Spleen (tissue), 7 donors: Measurements from ENCODE around the gene GALNT13.

ENCODE experiments used
- POLR2A ChIP-seq, 3 donors: fragments of 450-650 bp; IDR thresholded peaks; one replicate each; pipeline ENCODE4 v1.5.1; 2017; ENCODE audit warnings: antibody characterized with exemption in 3 of 3, mild to moderate bottlenecking in 1 of 3
- TF ChIP-seq, protein P1 (sequence below), 11 experiments: fragments of 200-600 bp in 7 of 11; fragments of 450-650 bp in 4 of 11; sonication (generic) in 4 of 11; IDR thresholded peaks in 8 of 11; conservative IDR thresholded peaks in 3 of 11; 1 replicate in 7 of 11; 2 replicates in 4 of 11; pipeline versions ENCODE4 v1.4.0 to v1.8.0; 2016 to 2021; ENCODE audit warnings: antibody characterized with exemption in 11 of 11, inconsistent platforms in 4 of 11, mild to moderate bottlenecking in 1 of 11
- donor health status: DM: no; HTN: no; CAD: no; lungs with moderate emphysema.
- donor health status: DM: no; HTN: no; CAD: no.
- donor health status: DM: no; HTN: no; CAD: no.

DNA sequence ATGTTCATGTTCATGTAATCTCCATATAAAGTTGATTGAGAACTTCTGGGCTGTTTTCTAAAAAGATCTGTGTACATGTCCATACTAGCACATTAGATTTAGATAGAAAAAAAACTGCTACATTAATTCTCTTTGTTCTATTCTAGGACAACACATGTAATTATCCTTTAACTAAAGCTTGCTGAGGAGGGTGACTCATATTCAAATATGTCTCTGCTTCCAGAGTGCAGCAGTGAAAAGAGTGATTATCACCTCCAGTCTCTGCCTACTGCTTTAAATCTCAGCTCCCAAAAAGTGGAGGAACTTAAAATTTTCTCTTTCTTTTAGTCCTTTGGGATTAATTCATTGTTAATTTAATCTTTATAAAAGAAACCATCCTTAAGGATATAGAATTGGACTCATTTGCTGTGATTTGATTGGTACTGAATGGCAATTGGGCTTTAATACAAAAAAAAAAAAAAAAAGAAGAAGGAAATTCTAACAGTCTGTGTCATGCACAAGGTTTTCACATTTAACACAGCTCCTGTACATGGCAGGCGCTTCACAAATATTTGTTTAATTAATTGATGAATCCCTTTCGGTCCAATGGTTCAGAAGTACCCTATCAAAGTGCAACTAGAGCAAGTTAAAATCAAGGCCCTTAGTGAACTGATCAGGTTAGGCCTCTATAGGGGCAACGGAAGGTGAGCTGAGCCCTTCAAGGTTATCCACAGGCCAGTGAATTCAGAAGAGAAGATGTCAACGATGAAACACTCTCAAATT lies 612.8 kb downstream of the GALNT13 start:
- TF ChIP-seq POLR2A (IDR thresholded peaks at IDR 0.05): no peak
- TF ChIP-seq, protein P1, sequence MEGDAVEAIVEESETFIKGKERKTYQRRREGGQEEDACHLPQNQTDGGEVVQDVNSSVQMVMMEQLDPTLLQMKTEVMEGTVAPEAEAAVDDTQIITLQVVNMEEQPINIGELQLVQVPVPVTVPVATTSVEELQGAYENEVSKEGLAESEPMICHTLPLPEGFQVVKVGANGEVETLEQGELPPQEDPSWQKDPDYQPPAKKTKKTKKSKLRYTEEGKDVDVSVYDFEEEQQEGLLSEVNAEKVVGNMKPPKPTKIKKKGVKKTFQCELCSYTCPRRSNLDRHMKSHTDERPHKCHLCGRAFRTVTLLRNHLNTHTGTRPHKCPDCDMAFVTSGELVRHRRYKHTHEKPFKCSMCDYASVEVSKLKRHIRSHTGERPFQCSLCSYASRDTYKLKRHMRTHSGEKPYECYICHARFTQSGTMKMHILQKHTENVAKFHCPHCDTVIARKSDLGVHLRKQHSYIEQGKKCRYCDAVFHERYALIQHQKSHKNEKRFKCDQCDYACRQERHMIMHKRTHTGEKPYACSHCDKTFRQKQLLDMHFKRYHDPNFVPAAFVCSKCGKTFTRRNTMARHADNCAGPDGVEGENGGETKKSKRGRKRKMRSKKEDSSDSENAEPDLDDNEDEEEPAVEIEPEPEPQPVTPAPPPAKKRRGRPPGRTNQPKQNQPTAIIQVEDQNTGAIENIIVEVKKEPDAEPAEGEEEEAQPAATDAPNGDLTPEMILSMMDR (IDR thresholded peaks at IDR 0.05 in 8 of 11, conservative IDR thresholded peaks at IDR 0.05 in 3 of 11): no peak
